ENCODE measurements around the gene GABRG3. TPM values are rescaled to one million over a fixed set of nuclear protein-coding genes. Genes with fewer than 3 reads are reported as not detected.

The GABRG3 gene
- total and polyA plus RNA-seq, 11 donors: not detected

- no peaks in the 10 kb centered on the region for H3K9me3 ChIP-seq
- intact Hi-C loops (cut with DNase I): loop anchor here in 2 of 10 donors (2.0 to 10.0 kb wide), 2 partner anchors 301 to 307 kb away; no protein-coding TSS in a partner anchor
- H3K27me3 ChIP-seq: peaks cover 0 to 9% (median 0%) of the 10 kb centered on the region in 9 donors
- ATAC-seq (no peak), DNase-seq (no peak)
- TF ChIP-seq, protein P1, sequence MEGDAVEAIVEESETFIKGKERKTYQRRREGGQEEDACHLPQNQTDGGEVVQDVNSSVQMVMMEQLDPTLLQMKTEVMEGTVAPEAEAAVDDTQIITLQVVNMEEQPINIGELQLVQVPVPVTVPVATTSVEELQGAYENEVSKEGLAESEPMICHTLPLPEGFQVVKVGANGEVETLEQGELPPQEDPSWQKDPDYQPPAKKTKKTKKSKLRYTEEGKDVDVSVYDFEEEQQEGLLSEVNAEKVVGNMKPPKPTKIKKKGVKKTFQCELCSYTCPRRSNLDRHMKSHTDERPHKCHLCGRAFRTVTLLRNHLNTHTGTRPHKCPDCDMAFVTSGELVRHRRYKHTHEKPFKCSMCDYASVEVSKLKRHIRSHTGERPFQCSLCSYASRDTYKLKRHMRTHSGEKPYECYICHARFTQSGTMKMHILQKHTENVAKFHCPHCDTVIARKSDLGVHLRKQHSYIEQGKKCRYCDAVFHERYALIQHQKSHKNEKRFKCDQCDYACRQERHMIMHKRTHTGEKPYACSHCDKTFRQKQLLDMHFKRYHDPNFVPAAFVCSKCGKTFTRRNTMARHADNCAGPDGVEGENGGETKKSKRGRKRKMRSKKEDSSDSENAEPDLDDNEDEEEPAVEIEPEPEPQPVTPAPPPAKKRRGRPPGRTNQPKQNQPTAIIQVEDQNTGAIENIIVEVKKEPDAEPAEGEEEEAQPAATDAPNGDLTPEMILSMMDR (IDR thresholded peaks at IDR 0.05): no peak
- TF ChIP-seq POLR2A (IDR thresholded peaks at IDR 0.05): no peak
- WGBS, 4 donors: 79 to 81% (median 80%) methylated on average over 13 to 14 of the region's 14 CpGs
- no peaks in the 10 kb centered on the region for H3K4me1 ChIP-seq
- no peak overlapping the region for H3K27ac ChIP-seq
- no peaks in the 10 kb centered on the region for H3K36me3 ChIP-seq
- no peak overlapping the region for H3K4me3 ChIP-seq
Observed at GRCh38 chr15:27057904-27058645, 87.1 kb downstream of the GABRG3 start.

GRCh38 chr15:27058939-27059338 lies 88.0 kb downstream of the GABRG3 start:
- no peak for ATAC-seq
- DNase-seq: no peak
- peaks cover 0 to 7% (median 0%) of the 10 kb centered on the region in 9 donors for H3K27me3 ChIP-seq
- H3K27ac ChIP-seq: no peak overlapping the region
- no peaks in the 10 kb centered on the region for H3K9me3 ChIP-seq
- TF ChIP-seq, protein P1 (IDR thresholded peaks at IDR 0.05): no peak
- TF ChIP-seq POLR2A (IDR thresholded peaks at IDR 0.05): no peak
- intact Hi-C loops (cut with DNase I): loop anchor here in 2 of 10 donors (2.0 to 10.0 kb wide), 2 partner anchors 300 to 306 kb away; no protein-coding TSS in a partner anchor
- H3K36me3 ChIP-seq: no peaks in the 10 kb centered on the region
- H3K4me1 ChIP-seq: no peaks in the 10 kb centered on the region
- no peak overlapping the region for H3K4me3 ChIP-seq
- 63 to 72% (median 67%) methylated on average over 2 of the region's 2 CpGs for WGBS, 4 donors

DNA sequence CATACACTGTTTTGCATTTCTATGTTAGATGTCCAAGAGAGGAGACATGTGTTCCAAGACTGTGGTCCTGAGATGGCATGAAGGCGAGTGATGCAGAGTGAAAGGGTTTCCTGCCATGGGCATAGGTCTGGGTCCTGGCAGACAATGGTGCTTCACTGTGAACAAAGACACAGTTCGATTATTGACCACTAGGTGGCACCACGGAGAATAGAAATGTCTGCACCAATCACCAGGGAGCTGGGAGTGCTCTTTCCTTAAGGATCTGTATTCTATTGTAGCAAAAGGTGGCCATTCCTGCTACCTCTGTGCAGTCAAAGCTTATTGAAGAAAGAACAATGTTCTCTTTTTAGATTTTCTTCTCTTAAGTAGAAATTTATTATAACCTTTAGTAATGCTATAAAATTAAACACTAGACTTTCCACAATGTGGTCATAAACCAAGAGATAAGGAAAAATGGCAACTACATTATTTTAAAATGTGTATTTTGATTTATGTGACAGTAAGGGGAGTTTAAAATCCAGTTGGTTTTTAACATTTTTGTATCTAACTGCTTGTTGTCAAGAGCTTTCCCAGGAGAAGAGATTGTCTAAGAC lies 88.7 kb downstream of the GABRG3 start:
- intact Hi-C loops (cut with DNase I): loop anchor here in 7 of 10 donors (2.0 to 10.0 kb wide), 4 partner anchors 65 to 305 kb away; no protein-coding TSS in a partner anchor
- TF ChIP-seq POLR2A (IDR thresholded peaks at IDR 0.05): no peak
- TF ChIP-seq, protein P1 (IDR thresholded peaks at IDR 0.05): peak; percentile 27 to 71 (median 56)
- WGBS, 4 donors: 9 to 21% (median 11%) methylated on average over 3 of the region's 3 CpGs

GRCh38 chr15:27061739-27062138 lies 90.8 kb downstream of the GABRG3 start:
- Histone ChIP-seq H3K27me3 (peaks cover 0 to 4% (median 0%) of the 10 kb centered on the region in 9 donors), H3K4me3 (no peak overlapping the region), H3K9me3 (no peaks in the 10 kb centered on the region), H3K36me3 (no peaks in the 10 kb centered on the region), H3K27ac (no peak overlapping the region), H3K4me1 (no peaks in the 10 kb centered on the region)
- ATAC-seq (no peak), DNase-seq (no peak)
- intact Hi-C loops (cut with DNase I): loop anchor here in 5 of 10 donors (2.0 to 10.0 kb wide), 3 partner anchors 63 to 297 kb away; no protein-coding TSS in a partner anchor
- TF ChIP-seq, protein P1 (IDR thresholded peaks at IDR 0.05): no peak
- TF ChIP-seq POLR2A (IDR thresholded peaks at IDR 0.05): no peak
- WGBS, 4 donors: 35 to 46% (median 42%) methylated on average over 6 of the region's 6 CpGs

More for the DNA sequence above, 88.7 kb downstream of the GABRG3 start:
- ATAC-seq: peak in 2 of 4 donors; percentile 26 to 60
- no peaks in the 10 kb centered on the region for H3K9me3 ChIP-seq
- no peak for DNase-seq
- no peak overlapping the region for H3K27ac ChIP-seq
- peaks cover 0 to 4% (median 0%) of the 10 kb centered on the region in 9 donors for H3K27me3 ChIP-seq
- no peaks in the 10 kb centered on the region for H3K36me3 ChIP-seq
- H3K4me3 ChIP-seq: no peak overlapping the region
- no peaks in the 10 kb centered on the region for H3K4me1 ChIP-seq

All from heart left ventricle (tissue), 16 donors.